ENCODE data around the gene EPS8L3. TPM values are rescaled to one million over a fixed set of nuclear protein-coding genes. Genes with fewer than 3 reads are reported as not detected.

The EPS8L3 gene
- total and polyA plus RNA-seq, 9 of the 15 experiments (the other 6 are each of a cell fraction or from before 2014, with no cell fraction given), result 0.09 to 0.42 (median 0.14) TPM; not detected in 5

GRCh38 chr1:109792056-109792831, 28.5 kb upstream of the EPS8L3 start (continued):
- TF ChIP-seq CREB3L1 (IDR thresholded peaks at IDR 0.05; ENCODE audit: borderline replicate concordance, low read depth) (no peak), MAFK (IDR thresholded peaks at IDR 0.05; ENCODE audit: low read length) (peak; percentile 100), FOSL1 (tag; conservative IDR thresholded peaks at IDR 0.05) (0 out of 2 replicates have a peak, but pooled peaks have one; percentile 29), CLOCK (CRISPR knock-in tag; IDR thresholded peaks at IDR 0.05; ENCODE audit: borderline replicate concordance) (0 out of 2 replicates have a peak, but pooled peaks have one; percentile 46), NFE2 (IDR thresholded peaks at IDR 0.05; ENCODE audit: low read depth) (peak; percentile 96), DPF2 (IDR thresholded peaks at IDR 0.05) (peak; percentile 55), MAFG (tag; conservative IDR thresholded peaks at IDR 0.05) (peak; percentile 100), FOXK2 (conservative IDR thresholded peaks at IDR 0.05 in 1 of 2, IDR thresholded peaks at IDR 0.05 in 1 of 2; ENCODE audit: low read depth in 2 of 2) (no peak), SUPT5H (IDR thresholded peaks at IDR 0.05) (no peak), BACH1 (tag; IDR thresholded peaks at IDR 0.05) (peak; percentile 98), ZNF644 (tag; IDR thresholded peaks at IDR 0.05; ENCODE audit: low read depth) (no peak), ID3 (CRISPR knock-in tag; IDR thresholded peaks at IDR 0.05) (no peak), ID3 (tag; IDR thresholded peaks at IDR 0.05) (0 out of 2 replicates have a peak, but pooled peaks have one; percentile 18), ZBTB7A (IDR thresholded peaks at IDR 0.05; ENCODE audit: borderline replicate concordance, control insufficient read depth, low read depth, low read length) (peak; percentile 75; the same call in 1 of the 2 replicates), ARID1B (IDR thresholded peaks at IDR 0.05) (peak; percentile 74), NR4A1 (CRISPR knock-in tag; IDR thresholded peaks at IDR 0.05) (0 out of 2 replicates have a peak, but pooled peaks have one; percentile 41), NR4A1 (tag; IDR thresholded peaks at IDR 0.05) (0 out of 2 replicates have a peak, but pooled peaks have one; percentile 46), CC2D1A (IDR thresholded peaks at IDR 0.05) (0 out of 2 replicates have a peak, but pooled peaks have one; percentile 44), ZNF695 (CRISPR knock-in tag; IDR thresholded peaks at IDR 0.05) (no peak), MTA1 (IDR thresholded peaks at IDR 0.05; ENCODE audit: borderline replicate concordance) (0 out of 2 replicates have a peak, but pooled peaks have one; percentile 35), EP400 (IDR thresholded peaks at IDR 0.05) (no peak), JUN (IDR thresholded peaks at IDR 0.05; ENCODE audit: borderline replicate concordance, low read depth, low read length) (0 out of 2 replicates have a peak, but pooled peaks have one; percentile 7), JUN (CRISPR knock-in tag; IDR thresholded peaks at IDR 0.05; ENCODE audit: borderline replicate concordance) (no peak)
